H9 (cell line): ENCODE measurements around the gene CDK16. TPM values are rescaled to one million over a fixed set of nuclear protein-coding genes. Genes with fewer than 3 reads are reported as not detected.

Source experiments
- DNase-seq: peaks from one replicate; pipeline ENCODE4 v3.0.0-alpha.2; 2017
- H2AFZ ChIP-seq: one replicate; pipeline ENCODE4 v1.6.1; 2013; ENCODE audit warnings: mild to moderate bottlenecking, low read length, control low read depth, moderate library complexity
- H2AK5ac ChIP-seq: 2 replicates; pipeline ENCODE4 v1.6.1; 2013; ENCODE audit warnings: low read length, control low read depth, mixed read lengths; ENCODE audit not compliant: insufficient read length
- H2BK120ac ChIP-seq: one replicate; pipeline ENCODE4 v1.6.1; 2013; ENCODE audit warnings: low read depth, mild to moderate bottlenecking, low read length, control low read depth, inconsistent platforms; ENCODE audit not compliant: poor library complexity, severe bottlenecking
- H2BK12ac ChIP-seq: 2 replicates; pipeline ENCODE4 v1.6.1; 2013; ENCODE audit warnings: low read length, control low read depth, mixed read lengths, low read depth; ENCODE audit not compliant: insufficient read length
- H2BK15ac ChIP-seq: 2 replicates; pipeline ENCODE4 v1.6.1; 2013; ENCODE audit warnings: low read depth, low read length, control low read depth
- H2BK20ac ChIP-seq: one replicate; pipeline ENCODE4 v1.6.1; 2013; ENCODE audit warnings: low read depth, mild to moderate bottlenecking, low read length, control low read depth, inconsistent platforms; ENCODE audit not compliant: poor library complexity, severe bottlenecking
- H2BK5ac ChIP-seq: 2 replicates; pipeline ENCODE4 v1.6.1; 2013; ENCODE audit warnings: low read length, control low read depth, mixed read lengths; ENCODE audit not compliant: insufficient read length
- H3K14ac ChIP-seq: 2 replicates; pipeline ENCODE4 v1.6.1; 2013; ENCODE audit warnings: low read length, control low read depth; ENCODE audit not compliant: insufficient read depth
- H3K18ac ChIP-seq: 2 replicates; pipeline ENCODE4 v1.6.1; 2013; ENCODE audit warnings: low read depth, mild to moderate bottlenecking, mixed read lengths, low read length, control low read depth; ENCODE audit not compliant: insufficient read length
- H3K23ac ChIP-seq: 2 replicates; pipeline ENCODE4 v1.6.1; 2013; ENCODE audit warnings: low read length, control low read depth, mixed read lengths, low read depth; ENCODE audit not compliant: insufficient read length
- H3K23me2 ChIP-seq: 2 replicates; pipeline ENCODE4 v1.6.1; 2013; ENCODE audit warnings: low read depth, mild to moderate bottlenecking, mixed read lengths, low read length, control low read depth; ENCODE audit not compliant: insufficient read length, poor library complexity, severe bottlenecking
- H3K27ac ChIP-seq: 2 replicates; pipeline ENCODE4 v1.5.1; 2013; ENCODE audit warnings: low read length, control low read depth, mixed read lengths, low read depth; ENCODE audit not compliant: insufficient read length
- H3K27me3 ChIP-seq: 2 replicates; pipeline ENCODE4 v1.6.1; 2013; ENCODE audit warnings: low read length, control low read depth, inconsistent platforms; ENCODE audit not compliant: insufficient read depth
- H3K4ac ChIP-seq: 2 replicates; pipeline ENCODE4 v1.6.1; 2013; ENCODE audit warnings: low read depth, mild to moderate bottlenecking, control low read depth, inconsistent platforms, low read length, moderate library complexity
- H3K4me1 ChIP-seq: 2 replicates; pipeline ENCODE4 v1.6.1; 2013; ENCODE audit warnings: low read length, control low read depth, inconsistent platforms; ENCODE audit not compliant: insufficient read depth
- H3K4me2 ChIP-seq: 2 replicates; pipeline ENCODE4 v1.6.1; 2013; ENCODE audit warnings: low read length, control low read depth, mixed read lengths; ENCODE audit not compliant: insufficient read length, insufficient read depth
- H3K56ac ChIP-seq: 2 replicates; pipeline ENCODE4 v1.6.1; 2013; ENCODE audit warnings: low read depth, mild to moderate bottlenecking, mixed read lengths, low read length, control low read depth; ENCODE audit not compliant: insufficient read length
- H3K79me1 ChIP-seq: 2 replicates; pipeline ENCODE4 v1.6.1; 2013; ENCODE audit warnings: low read depth, mild to moderate bottlenecking, moderate library complexity, low read length, control low read depth, inconsistent platforms; ENCODE audit not compliant: insufficient read depth, poor library complexity, severe bottlenecking
- H3K79me2 ChIP-seq: 2 replicates; pipeline ENCODE4 v1.6.1; 2013; ENCODE audit warnings: low read length, control low read depth, inconsistent platforms; ENCODE audit not compliant: insufficient read depth
- H3K9ac ChIP-seq: 2 replicates; pipeline ENCODE4 v1.6.1; 2013; ENCODE audit warnings: low read length, control low read depth, mixed read lengths; ENCODE audit not compliant: insufficient read length; ENCODE audit errors: extremely low read depth
- H3K9me3 ChIP-seq: one replicate; pipeline ENCODE4 v1.6.1; 2013; ENCODE audit warnings: low read depth, low read length, inconsistent platforms; ENCODE audit not compliant: control insufficient read depth
- H3T11ph ChIP-seq: one replicate; pipeline ENCODE4 v1.6.1; 2013; ENCODE audit warnings: mild to moderate bottlenecking, low read length, control low read depth, inconsistent platforms
- H4K20me1 ChIP-seq: one replicate; pipeline ENCODE4 v1.6.1; 2013; ENCODE audit not compliant: control insufficient read depth, insufficient read length, insufficient read depth
- H4K5ac ChIP-seq: 2 replicates; pipeline ENCODE4 v1.6.1; 2013; ENCODE audit warnings: low read depth, mild to moderate bottlenecking, mixed read lengths, low read length, control low read depth; ENCODE audit not compliant: insufficient read length
- H4K8ac ChIP-seq: replicated peaks from 2 replicates; pipeline ENCODE4 v1.6.1; 2013; ENCODE audit warnings: low read length, control low read depth, mixed read lengths, low read depth; ENCODE audit not compliant: insufficient read length
- H4K91ac ChIP-seq: 2 replicates; pipeline ENCODE4 v1.6.1; 2013; ENCODE audit warnings: low read depth, mild to moderate bottlenecking, moderate library complexity, mixed read lengths, low read length, control low read depth; ENCODE audit not compliant: insufficient read length
- H3K27ac Mint-ChIP-seq, 3 experiments: 2 replicates in 2 of 3; 3 replicates in 1 of 3; pipeline ENCODE4 v1.8.0; 2020 to 2021; ENCODE audit warnings: mixed read lengths in 3 of 3, mild to moderate bottlenecking in 1 of 3, moderate library complexity in 1 of 3
- H3K27me3 Mint-ChIP-seq: 2 replicates; pipeline ENCODE4 v1.8.0; 2021; ENCODE audit warnings: low read depth, mild to moderate bottlenecking, moderate library complexity, mixed read lengths
- H3K36me3 Mint-ChIP-seq, 3 experiments: 2 replicates in 2 of 3; 3 replicates in 1 of 3; pipeline ENCODE4 v1.8.0; 2020 to 2021; ENCODE audit warnings: low read depth in 3 of 3, mixed read lengths in 3 of 3; ENCODE audit not compliant: insufficient read depth in 1 of 3
- H3K4me1 Mint-ChIP-seq, 2 experiments: 2 replicates each; pipeline ENCODE4 v1.8.0; 2020; ENCODE audit warnings: mixed read lengths in 2 of 2
- H3K4me3 Mint-ChIP-seq, 2 experiments: 2 replicates in 1 of 2; 3 replicates in 1 of 2; pipeline ENCODE4 v1.8.0; 2020 to 2021; ENCODE audit warnings: mild to moderate bottlenecking in 2 of 2, mixed read lengths in 2 of 2, moderate library complexity in 1 of 2
- H3K9me3 Mint-ChIP-seq, 2 experiments: 2 replicates in 1 of 2; 3 replicates in 1 of 2; pipeline ENCODE4 v1.8.0; 2020; ENCODE audit warnings: mild to moderate bottlenecking in 2 of 2, mixed read lengths in 2 of 2, moderate library complexity in 1 of 2
- WGBS: extraction: QIAGEN DNeasy Blood & Tissue Kit; methylation state at CpG from one replicate; pipeline ENCODE4 v1.1.7; 2013; ENCODE audit warnings: missing lambda C conversion rate, low lambda C conversion rate, mixed read lengths; ENCODE audit not compliant: insufficient read length; ENCODE audit errors: extremely low coverage; 5-methylcytosine and 5-hydroxymethylcytosine counted together
- total RNA-seq: library from RNA; stranded (reverse); gene quantifications from 2 replicates; pipeline ENCODE4 v1.2.1, GENCODE V29; 2021
- TF ChIP-seq, protein P1 (sequence below): fragments of 200-600 bp; sonication (generic); conservative IDR thresholded peaks from 3 replicates; pipeline ENCODE4 v1.8.0; 2021; ENCODE audit warnings: antibody characterized with exemption, mild to moderate bottlenecking

CDK16 gene
- total RNA-seq, 1 experiment from 2014 or later: 226 TPM

DNA sequence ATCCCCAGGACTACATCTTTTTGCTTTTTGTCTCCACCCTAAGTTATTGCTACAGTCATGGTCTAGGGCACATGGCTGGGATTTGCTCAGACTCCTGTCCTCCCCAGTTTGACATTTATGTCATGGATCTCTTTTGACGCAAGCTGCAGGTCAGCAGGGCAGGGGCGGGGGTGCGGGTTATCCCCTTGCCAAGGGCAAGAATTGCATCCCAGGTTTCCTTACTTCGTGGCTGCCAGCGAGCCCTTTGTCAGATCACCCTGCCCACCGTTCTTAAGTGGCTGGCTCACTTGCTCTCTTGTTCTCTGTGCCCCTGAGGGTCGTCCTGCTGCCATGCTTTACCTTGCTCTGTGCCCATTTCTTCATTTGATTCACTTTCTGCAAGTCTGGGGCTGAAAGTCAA lies 45.9 kb upstream of the CDK16 start:
- no peak overlapping the region for H2AFZ ChIP-seq

More for the DNA sequence above, 45.9 kb upstream of the CDK16 start:
- no peak overlapping the region for H3K4me3 Mint-ChIP-seq
- Histone ChIP-seq H2BK120ac (no peak overlapping the region), H3K4me2 (no peak overlapping the region), H3K23ac (no peak overlapping the region), H3K56ac (no peak overlapping the region), H3K9me3 (no peaks in the 10 kb centered on the region), H3K79me2 (no peaks in the 10 kb centered on the region), H3K4ac (no peak overlapping the region), H3K23me2 (no peaks in the 10 kb centered on the region), H2BK5ac (no peak overlapping the region), H3K9ac (no peak overlapping the region), H2BK20ac (no peak overlapping the region), H2BK15ac (no peak overlapping the region), H3K14ac (no peak overlapping the region), H2BK12ac (no peak overlapping the region), H3T11ph (no peak overlapping the region), H3K79me1 (no peaks in the 10 kb centered on the region), H2AK5ac (no peak overlapping the region), H4K20me1 (no peaks in the 10 kb centered on the region), H4K5ac (no peak overlapping the region), H4K91ac (no peak overlapping the region), H3K27me3 (no peaks in the 10 kb centered on the region; the same call in 1 of the 2 replicates), H3K18ac (no peak overlapping the region), H4K8ac (no peak overlapping the region), H3K27ac (no peak overlapping the region), H3K4me1 (no peaks in the 10 kb centered on the region)
- TF ChIP-seq, protein P1, sequence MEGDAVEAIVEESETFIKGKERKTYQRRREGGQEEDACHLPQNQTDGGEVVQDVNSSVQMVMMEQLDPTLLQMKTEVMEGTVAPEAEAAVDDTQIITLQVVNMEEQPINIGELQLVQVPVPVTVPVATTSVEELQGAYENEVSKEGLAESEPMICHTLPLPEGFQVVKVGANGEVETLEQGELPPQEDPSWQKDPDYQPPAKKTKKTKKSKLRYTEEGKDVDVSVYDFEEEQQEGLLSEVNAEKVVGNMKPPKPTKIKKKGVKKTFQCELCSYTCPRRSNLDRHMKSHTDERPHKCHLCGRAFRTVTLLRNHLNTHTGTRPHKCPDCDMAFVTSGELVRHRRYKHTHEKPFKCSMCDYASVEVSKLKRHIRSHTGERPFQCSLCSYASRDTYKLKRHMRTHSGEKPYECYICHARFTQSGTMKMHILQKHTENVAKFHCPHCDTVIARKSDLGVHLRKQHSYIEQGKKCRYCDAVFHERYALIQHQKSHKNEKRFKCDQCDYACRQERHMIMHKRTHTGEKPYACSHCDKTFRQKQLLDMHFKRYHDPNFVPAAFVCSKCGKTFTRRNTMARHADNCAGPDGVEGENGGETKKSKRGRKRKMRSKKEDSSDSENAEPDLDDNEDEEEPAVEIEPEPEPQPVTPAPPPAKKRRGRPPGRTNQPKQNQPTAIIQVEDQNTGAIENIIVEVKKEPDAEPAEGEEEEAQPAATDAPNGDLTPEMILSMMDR: no peak
- WGBS: no CpG with 5 or more reads among the region's 7 CpGs
- no peak overlapping the region for H3K27ac Mint-ChIP-seq
- peaks cover 38 to 71% (median 67%) of the 10 kb centered on the region in 3 experiments for H3K36me3 Mint-ChIP-seq
- no peak for DNase-seq
- no peaks in the 10 kb centered on the region for H3K4me1 Mint-ChIP-seq
- H3K27me3 Mint-ChIP-seq: no peaks in the 10 kb centered on the region; the same call in 1 of the 2 replicates
- H3K9me3 Mint-ChIP-seq: peaks cover 66 to 82% of the 10 kb centered on the region in 2 experiments
